GM12878 (cell line): ENCODE data around the gene CYTH2.

Experiments used
- HCFC1 ChIP-seq: fragments of 150-350 bp; IDR thresholded peaks from 2 replicates; pipeline ENCODE4 v1.6.1; 2014; ENCODE audit warnings: low read length
- JUNB ChIP-seq: IDR thresholded peaks from 2 replicates; pipeline ENCODE4 v1.6.1; 2016; ENCODE audit warnings: antibody characterized with exemption, mild to moderate bottlenecking
- JUND ChIP-seq: IDR thresholded peaks from 2 replicates; pipeline ENCODE4 v1.6.1; 2012; ENCODE audit warnings: low read depth, mild to moderate bottlenecking, low read length, improper control_type of control experiment, moderate library complexity
- RAD51 ChIP-seq: fragments of 450-650 bp; IDR thresholded peaks from 2 replicates; pipeline ENCODE4 v1.6.1; 2016; ENCODE audit warnings: moderate library complexity, mild to moderate bottlenecking, inconsistent platforms
- SIN3A ChIP-seq: IDR thresholded peaks from 2 replicates; pipeline ENCODE4 v1.6.1; 2012; ENCODE audit warnings: low read depth, low read length, improper control_type of control experiment
- TF ChIP-seq, protein P1 (sequence below): fragments of 450-650 bp; IDR thresholded peaks from 2 replicates; pipeline ENCODE4 v1.6.1; 2017; ENCODE audit warnings: low read depth, mild to moderate bottlenecking, moderate library complexity

DNA sequence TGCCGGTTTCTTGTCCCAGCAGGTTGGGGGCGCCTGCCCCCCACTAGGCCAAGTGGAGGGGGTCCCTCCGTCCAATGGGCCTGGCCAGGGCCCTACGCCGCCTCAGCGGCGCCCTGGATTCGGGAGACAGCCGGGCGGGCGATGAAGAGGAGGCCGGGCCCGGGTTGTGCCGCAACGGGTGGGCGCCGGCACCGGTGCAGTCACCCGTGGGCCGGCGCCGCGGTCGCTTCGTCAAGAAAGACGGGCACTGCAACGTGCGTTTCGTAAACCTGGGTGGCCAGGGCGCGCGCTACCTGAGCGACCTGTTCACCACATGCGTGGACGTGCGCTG, 7.6 kb upstream of the CYTH2 start:
- no peak for TF ChIP-seq HCFC1
- no peak for TF ChIP-seq SIN3A
- TF ChIP-seq JUNB = no peak
- TF ChIP-seq JUND = no peak
- no peak for TF ChIP-seq RAD51
- TF ChIP-seq, protein P1, sequence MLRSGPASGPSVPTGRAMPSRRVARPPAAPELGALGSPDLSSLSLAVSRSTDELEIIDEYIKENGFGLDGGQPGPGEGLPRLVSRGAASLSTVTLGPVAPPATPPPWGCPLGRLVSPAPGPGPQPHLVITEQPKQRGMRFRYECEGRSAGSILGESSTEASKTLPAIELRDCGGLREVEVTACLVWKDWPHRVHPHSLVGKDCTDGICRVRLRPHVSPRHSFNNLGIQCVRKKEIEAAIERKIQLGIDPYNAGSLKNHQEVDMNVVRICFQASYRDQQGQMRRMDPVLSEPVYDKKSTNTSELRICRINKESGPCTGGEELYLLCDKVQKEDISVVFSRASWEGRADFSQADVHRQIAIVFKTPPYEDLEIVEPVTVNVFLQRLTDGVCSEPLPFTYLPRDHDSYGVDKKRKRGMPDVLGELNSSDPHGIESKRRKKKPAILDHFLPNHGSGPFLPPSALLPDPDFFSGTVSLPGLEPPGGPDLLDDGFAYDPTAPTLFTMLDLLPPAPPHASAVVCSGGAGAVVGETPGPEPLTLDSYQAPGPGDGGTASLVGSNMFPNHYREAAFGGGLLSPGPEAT = no peak
